OCI-LY7 (cell line): ENCODE results near the gene LRRN3.

Experiments
- EZH2phosphoT487 ChIP-seq: fragments of 200-600 bp; sonication (generic); IDR thresholded peaks from 2 replicates; pipeline ENCODE4 v1.6.1; 2018; ENCODE audit warnings: low read depth, borderline replicate concordance, mild to moderate bottlenecking, mixed run types, antibody characterized with exemption, low read length, moderate library complexity, mixed read lengths
- TF ChIP-seq, protein P1 (sequence below): fragments of 200-600 bp; sonication (generic); conservative IDR thresholded peaks from 2 replicates; pipeline ENCODE4 v1.5.1; 2014; ENCODE audit warnings: mild to moderate bottlenecking, antibody characterized with exemption, low read length, moderate library complexity, mixed read lengths

DNA sequence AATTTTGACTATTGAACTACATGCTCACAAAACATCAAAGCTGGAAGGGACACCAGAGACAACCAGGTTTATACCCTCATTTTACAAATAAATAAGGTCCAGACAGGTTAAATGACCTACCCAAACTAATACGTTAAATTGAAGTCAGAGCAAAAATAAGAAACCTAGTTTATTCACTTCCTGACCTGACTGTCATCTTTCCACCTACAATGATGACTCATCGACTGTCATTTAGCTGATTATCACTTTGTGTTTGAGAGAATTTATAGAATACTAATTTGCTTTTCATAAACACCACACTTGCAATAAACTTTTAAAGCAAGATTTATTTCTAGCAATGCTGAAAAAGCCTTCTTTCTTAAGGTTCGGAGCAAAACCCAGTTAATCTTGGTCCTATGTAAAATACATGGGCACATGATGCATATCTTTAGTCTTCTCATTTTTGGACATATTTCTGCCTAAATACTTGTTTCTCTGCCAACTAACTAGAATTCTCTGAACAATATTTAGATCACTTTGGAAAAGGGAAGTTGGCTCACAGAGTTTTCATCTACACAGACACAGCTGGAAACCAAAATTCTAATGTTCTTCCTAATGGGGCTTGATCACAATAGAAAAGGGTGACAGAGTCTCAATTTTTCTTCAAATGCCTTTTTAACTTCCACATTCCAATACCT lies 16.7 kb upstream of the LRRN3 start:
- TF ChIP-seq, protein P1, sequence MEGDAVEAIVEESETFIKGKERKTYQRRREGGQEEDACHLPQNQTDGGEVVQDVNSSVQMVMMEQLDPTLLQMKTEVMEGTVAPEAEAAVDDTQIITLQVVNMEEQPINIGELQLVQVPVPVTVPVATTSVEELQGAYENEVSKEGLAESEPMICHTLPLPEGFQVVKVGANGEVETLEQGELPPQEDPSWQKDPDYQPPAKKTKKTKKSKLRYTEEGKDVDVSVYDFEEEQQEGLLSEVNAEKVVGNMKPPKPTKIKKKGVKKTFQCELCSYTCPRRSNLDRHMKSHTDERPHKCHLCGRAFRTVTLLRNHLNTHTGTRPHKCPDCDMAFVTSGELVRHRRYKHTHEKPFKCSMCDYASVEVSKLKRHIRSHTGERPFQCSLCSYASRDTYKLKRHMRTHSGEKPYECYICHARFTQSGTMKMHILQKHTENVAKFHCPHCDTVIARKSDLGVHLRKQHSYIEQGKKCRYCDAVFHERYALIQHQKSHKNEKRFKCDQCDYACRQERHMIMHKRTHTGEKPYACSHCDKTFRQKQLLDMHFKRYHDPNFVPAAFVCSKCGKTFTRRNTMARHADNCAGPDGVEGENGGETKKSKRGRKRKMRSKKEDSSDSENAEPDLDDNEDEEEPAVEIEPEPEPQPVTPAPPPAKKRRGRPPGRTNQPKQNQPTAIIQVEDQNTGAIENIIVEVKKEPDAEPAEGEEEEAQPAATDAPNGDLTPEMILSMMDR = no peak
- no peak for TF ChIP-seq EZH2phosphoT487
